ENCODE measurements around the gene AFG1L.

Gene AFG1L

GRCh38 chr6:108454356-108454755 lies 159.5 kb downstream of the AFG1L start:
- in situ Hi-C loops (cut with MboI; ENCODE audit: low pct_unique_long_range_greater_than_20kb, low sequenced_read_pairs, unreplicated experiment), result no loop called here
- no peak for TF ChIP-seq CTCF (IDR thresholded peaks at IDR 0.05; ENCODE audit: extremely low read depth, insufficient read depth, missing control alignments)

GRCh38 chr6:108455688-108456087 lies 160.8 kb downstream of the AFG1L start:
- DNase-seq (ENCODE audit: low spot score), result no peak
- in situ Hi-C loops (cut with MboI; ENCODE audit: low pct_unique_long_range_greater_than_20kb, low sequenced_read_pairs, unreplicated experiment), result no loop called here
- TF ChIP-seq CTCF (IDR thresholded peaks at IDR 0.05; ENCODE audit: extremely low read depth, insufficient read depth, missing control alignments), result no peak

More at GRCh38 chr6:108454356-108454755, 159.5 kb downstream of the AFG1L start:
- no peak for DNase-seq (ENCODE audit: low spot score)

- TF ChIP-seq CTCF (IDR thresholded peaks at IDR 0.05; ENCODE audit: extremely low read depth, insufficient read depth, missing control alignments), result no peak
- in situ Hi-C loops (cut with MboI; ENCODE audit: low pct_unique_long_range_greater_than_20kb, low sequenced_read_pairs, unreplicated experiment), result no loop called here
- DNase-seq (ENCODE audit: low spot score), result no peak
Measured at GRCh38 chr6:108463784-108464183, 168.9 kb downstream of the AFG1L start.

- TF ChIP-seq CTCF (IDR thresholded peaks at IDR 0.05; ENCODE audit: extremely low read depth, insufficient read depth, missing control alignments), result no peak
- DNase-seq (ENCODE audit: low spot score), result no peak
- in situ Hi-C loops (cut with MboI; ENCODE audit: low pct_unique_long_range_greater_than_20kb, low sequenced_read_pairs, unreplicated experiment), result no loop called here
Measured at GRCh38 chr6:108464418-108465097, 169.7 kb downstream of the AFG1L start.

- no peak for TF ChIP-seq CTCF (IDR thresholded peaks at IDR 0.05; ENCODE audit: extremely low read depth, insufficient read depth, missing control alignments)
- in situ Hi-C loops (cut with MboI; ENCODE audit: low pct_unique_long_range_greater_than_20kb, low sequenced_read_pairs, unreplicated experiment), result no loop called here
- DNase-seq (ENCODE audit: low spot score), result no peak
Measured at GRCh38 chr6:108465098-108465495, 170.2 kb downstream of the AFG1L start.

GRCh38 chr6:108468346-108468745 lies 173.5 kb downstream of the AFG1L start:
- in situ Hi-C loops (cut with MboI; ENCODE audit: low pct_unique_long_range_greater_than_20kb, low sequenced_read_pairs, unreplicated experiment), result no loop called here
- TF ChIP-seq CTCF (IDR thresholded peaks at IDR 0.05; ENCODE audit: extremely low read depth, insufficient read depth, missing control alignments), result no peak
- no peak for DNase-seq (ENCODE audit: low spot score)

All from GM13977 (cell line).